K562 (cell line): ENCODE results near the gene TMEM154. TPM values are rescaled to one million over a fixed set of nuclear protein-coding genes. Genes with fewer than 3 reads are reported as not detected.
A peak's percentile ranks its signal among the peaks of the same experiment; 100 is the strongest.

Source experiments
- ATAC-seq: fragments of 200-7000 bp; cut with Tn5 transposase; 3 replicates; pipeline ENCODE4 v1.9.1; 2020; ENCODE audit warnings: moderate library complexity
- BruUV-seq: library from RNA; stranded (reverse); fragments of 400-500 nt; replicated peaks from 2 replicates; lab custom pipeline; 2021; lab: Mats Ljungman, UMichigan
- CTCF ChIA-PET: fragments of 300-600 bp; formaldehyde crosslinking; extraction: SDS; loops from one replicate; lab custom pipeline; 2021; ENCODE audit warnings: low intra/inter-chr PET ratio; lab: Yijun Ruan, JAX
- POLR2A ChIA-PET: fragments of 300-600, 350-650 bp; sonication (Branson Sonifier 250); formaldehyde crosslinking; extraction: SDS; loops from one replicate; lab custom pipeline; 2021; ENCODE audit warnings: antibody characterized with exemption, inconsistent platforms; lab: Yijun Ruan, JAX
- DNase-seq, 4 experiments: peaks; one replicate each; pipeline versions ENCODE4 v3.0.0 to v3.0.0-alpha.2; 2011 to 2018; ENCODE audit warnings: low spot score in 3 of 4, mixed read lengths in 3 of 4; ENCODE audit errors: extremely low read depth in 1 of 4
- FAIRE-seq: peaks from 2 replicates; lab custom pipeline; 2011; peaks lifted over from hg19 to GRCh38; lab: Jason Lieb, UNC
- H2AFZ ChIP-seq: 2 replicates; pipeline ENCODE4 v1.6.0; 2011; ENCODE audit warnings: low read depth, low read length, control low read depth, inconsistent platforms
- H3K27ac ChIP-seq: fragments of 200-600 bp; 3 replicates; pipeline ENCODE4 v1.8.0; 2011; ENCODE audit warnings: low read depth, mild to moderate bottlenecking, control low read depth, inconsistent platforms, low read length, moderate library complexity, mixed read lengths; ENCODE audit errors: extremely low read depth
- H3K27me3 ChIP-seq, 2 experiments: fragments of 300-600 bp in 1 of 2; 2 replicates in 1 of 2; 3 replicates in 1 of 2; pipeline versions ENCODE4 v1.6.0 to v1.8.0; 2011; ENCODE audit warnings: inconsistent platforms in 2 of 2, low read length in 2 of 2, mild to moderate bottlenecking in 1 of 2, mixed read lengths in 1 of 2, moderate library complexity in 1 of 2; ENCODE audit not compliant: control insufficient read depth in 2 of 2, insufficient read depth in 2 of 2
- H3K36me3 ChIP-seq: fragments of 300-600 bp; 3 replicates; pipeline ENCODE4 v1.8.0; 2011; ENCODE audit warnings: mild to moderate bottlenecking, low read length, inconsistent platforms; ENCODE audit not compliant: control insufficient read depth, insufficient read depth
- H3K4me1 ChIP-seq, 2 experiments: fragments of 200-600 bp in 1 of 2; replicated peaks in 1 of 2; 2 replicates in 1 of 2; 3 replicates in 1 of 2; pipeline versions ENCODE4 v1.5.1 to v1.8.0; 2011; ENCODE audit warnings: inconsistent platforms in 2 of 2, low read length in 2 of 2, mild to moderate bottlenecking in 1 of 2, mixed read lengths in 1 of 2, moderate library complexity in 1 of 2; ENCODE audit not compliant: control insufficient read depth in 2 of 2, insufficient read depth in 2 of 2
- H3K4me2 ChIP-seq: 2 replicates; pipeline ENCODE4 v1.6.1; 2011; ENCODE audit warnings: low read length, control low read depth, inconsistent platforms, mixed read lengths; ENCODE audit not compliant: insufficient read depth
- H3K4me3 ChIP-seq: fragments of 200-600 bp; sonication (generic), shearing (Covaris generic); 2 replicates; pipeline ENCODE4 v1.5.1; 2016; ENCODE audit warnings: control low read depth, inconsistent platforms
- H3K79me2 ChIP-seq: fragments of 200-600 bp; 3 replicates; pipeline ENCODE4 v1.8.0; 2011; ENCODE audit warnings: low read length, inconsistent platforms; ENCODE audit not compliant: control insufficient read depth, insufficient read depth
- H3K9ac ChIP-seq, 2 experiments: 2 replicates each; pipeline versions ENCODE4 v1.6.0 to v1.6.1; 2011; ENCODE audit warnings: low read depth in 2 of 2, low read length in 2 of 2, control low read depth in 1 of 2, inconsistent platforms in 1 of 2, mild to moderate bottlenecking in 1 of 2, mixed read lengths in 1 of 2; ENCODE audit not compliant: insufficient read depth in 1 of 2
- H3K9me1 ChIP-seq: one replicate; pipeline ENCODE4 v1.6.0; 2011; ENCODE audit warnings: inconsistent platforms, mild to moderate bottlenecking, low read length, moderate library complexity; ENCODE audit not compliant: control insufficient read depth, insufficient read depth
- H3K9me3 ChIP-seq: replicated peaks from 2 replicates; pipeline ENCODE4 v1.5.1; 2011; ENCODE audit warnings: low read depth, low read length, inconsistent platforms; ENCODE audit not compliant: control insufficient read depth, insufficient read depth
- H4K20me1 ChIP-seq: replicated peaks from 2 replicates; pipeline ENCODE4 v1.6.1; 2011; ENCODE audit warnings: low read length, inconsistent platforms, mixed read lengths; ENCODE audit not compliant: control insufficient read depth, insufficient read depth
- FOXK1 ChIP-seq: sonication (generic); formaldehyde crosslinking; IDR thresholded peaks from 2 replicates; pipeline ENCODE4 v1.8.0; 2022; ENCODE audit warnings: missing genetic modification reagents, mild to moderate bottlenecking, borderline replicate concordance
- PTBP1 ChIP-seq: fragments of 200-400 bp; formaldehyde crosslinking; IDR thresholded peaks from 2 replicates; pipeline ENCODE4 v1.6.1; 2017; ENCODE audit warnings: low read depth, low read length
- RBM17 ChIP-seq: fragments of 200-400 bp; formaldehyde crosslinking; IDR thresholded peaks from 2 replicates; pipeline ENCODE4 v1.6.1; 2017; ENCODE audit warnings: low read depth, mild to moderate bottlenecking, low read length, borderline replicate concordance
- TRIM28 ChIP-seq: fragments of 450-650 bp; IDR thresholded peaks from 2 replicates; pipeline ENCODE4 v1.6.1; 2017
- ZNF121 ChIP-seq: sonication (generic); formaldehyde crosslinking; conservative IDR thresholded peaks from 2 replicates; pipeline ENCODE4 v1.8.0; 2022; ENCODE audit warnings: missing genetic modification reagents
- ZNF384 ChIP-seq: IDR thresholded peaks from 2 replicates; pipeline ENCODE4 v1.6.1; 2012; ENCODE audit warnings: low read depth, low read length, improper control_type of control experiment
- WGBS: fragments of 100-300 bp; shearing (Covaris generic); methylation state at CpG from one replicate; pipeline ENCODE4 v1.1.6; 2016; ENCODE audit warnings: low coverage, mixed read lengths; ENCODE audit not compliant: insufficient coverage; ENCODE audit errors: missing lambda C conversion rate; 5-methylcytosine and 5-hydroxymethylcytosine counted together
- in situ Hi-C: fragments of 300-500 bp; cut with MboI; formaldehyde crosslinking; loops from 4 replicates; pipeline ENCODE4 v1.15.0; 2018; ENCODE audit warnings: inconsistent platforms, mixed read lengths
- intact Hi-C: fragments of 100-400 bp; cut with micrococcal nuclease; formaldehyde crosslinking; loops from 2 replicates; pipeline ENCODE4 v1.14.2; 2022
- polyA plus RNA-seq, 8 experiments: library from polyadenylated mRNA; depleted of rRNA in 4 of 8; stranded (reverse) in 5 of 8; unstranded in 3 of 8; fragments of >200 nt; fragmentation: Nextera tagmentation in 2 of 8; fragmentation: Illumina TruSeq in 1 of 8; extraction: Ambion mirVana in 2 of 8; extraction: Trizol in 1 of 8; gene quantifications; 2 replicates each; pipeline versions ENCODE4 v1.2.1 to v1.2.3, GENCODE V29; 2011 to 2014; ENCODE audit warnings: inconsistent platforms in 1 of 8, missing spikeins in 1 of 8
- total RNA-seq, 7 experiments: library from RNA; depleted of rRNA in 6 of 7; stranded (reverse); fragments of >200 nt in 6 of 7; fragmentation: Illumina TruSeq in 2 of 7; extraction: Trizol in 2 of 7; gene quantifications; 2 replicates each; pipeline versions ENCODE4 v1.2.1 to v1.2.3, GENCODE V29; 2011 to 2021; ENCODE audit warnings: low replicate concordance in 1 of 7

Gene TMEM154
- total and polyA plus RNA-seq, 9 of the 15 experiments (the other 6 are each of a cell fraction or from before 2014, with no cell fraction given) = 0.13 to 1.8 (median 0.58) TPM

- ATAC-seq = no peak
- FAIRE-seq = no peak
Observed at GRCh38 chr4:152629908-152630307, 49.9 kb downstream of the TMEM154 start.

GRCh38 chr4:152628128-152628527 lies 51.7 kb downstream of the TMEM154 start:
- in situ Hi-C loops = no loop called here

More at GRCh38 chr4:152629908-152630307, 49.9 kb downstream of the TMEM154 start:
- intact Hi-C loops = no loop called here
- Histone ChIP-seq H3K27ac (no peak overlapping the region), H3K9me1 (no peaks in the 10 kb centered on the region), H3K36me3 (no peaks in the 10 kb centered on the region), H3K27me3 (peaks cover 4 to 5% of the 10 kb centered on the region in 2 experiments; a peak in 4 of 5 replicates), H3K79me2 (no peaks in the 10 kb centered on the region), H3K4me3 (no peak overlapping the region), H3K9ac (no peak overlapping the region), H3K9me3 (no peaks in the 10 kb centered on the region), H4K20me1 (no peaks in the 10 kb centered on the region), H2AFZ (no peak overlapping the region), H3K4me2 (no peak overlapping the region), H3K4me1 (no peaks in the 10 kb centered on the region)
- ChIA-PET CTCF (no interaction called here), POLR2A (no interaction called here)
- no TSS peak for BruUV-seq
- in situ Hi-C loops = no loop called here
- no peak for TF ChIP-seq TRIM28
- no peak for TF ChIP-seq FOXK1 (CRISPR knock-in tag)
- TF ChIP-seq ZNF121 (CRISPR knock-in tag) = peak; percentile 94
- TF ChIP-seq ZNF384 = peak; percentile 60; the same call in 1 of the 2 replicates
- 0% methylated on average over 3 of the region's 3 CpGs for WGBS
- no peak for DNase-seq

More at GRCh38 chr4:152628128-152628527, 51.7 kb downstream of the TMEM154 start:
- H3K79me2 ChIP-seq = no peaks in the 10 kb centered on the region
- FAIRE-seq (no peak), DNase-seq (no peak), ATAC-seq (no peak)
- no peaks in the 10 kb centered on the region for H3K36me3 ChIP-seq
- ChIA-PET CTCF (no interaction called here), POLR2A (no interaction called here)
- H3K27me3 ChIP-seq = peaks cover 5 to 8% of the 10 kb centered on the region in 2 experiments; a peak in 4 of 5 replicates
- H3K4me3 ChIP-seq = no peak overlapping the region
- H3K4me1 ChIP-seq = no peaks in the 10 kb centered on the region
- H3K9me3 ChIP-seq = no peaks in the 10 kb centered on the region
- H3K27ac ChIP-seq = no peak overlapping the region
- no peaks in the 10 kb centered on the region for H4K20me1 ChIP-seq
- intact Hi-C loops = no loop called here
- H2AFZ ChIP-seq = no peak overlapping the region
- H3K9me1 ChIP-seq = no peaks in the 10 kb centered on the region
- H3K4me2 ChIP-seq = no peak overlapping the region
- no peak overlapping the region for H3K9ac ChIP-seq
- WGBS = 20% methylated on average over 5 of the region's 5 CpGs
- no TSS peak for BruUV-seq
- no peak for TF ChIP-seq RBM17
- TF ChIP-seq PTBP1 = no peak
